Measurements from ENCODE around the gene LMOD1.

DNA sequence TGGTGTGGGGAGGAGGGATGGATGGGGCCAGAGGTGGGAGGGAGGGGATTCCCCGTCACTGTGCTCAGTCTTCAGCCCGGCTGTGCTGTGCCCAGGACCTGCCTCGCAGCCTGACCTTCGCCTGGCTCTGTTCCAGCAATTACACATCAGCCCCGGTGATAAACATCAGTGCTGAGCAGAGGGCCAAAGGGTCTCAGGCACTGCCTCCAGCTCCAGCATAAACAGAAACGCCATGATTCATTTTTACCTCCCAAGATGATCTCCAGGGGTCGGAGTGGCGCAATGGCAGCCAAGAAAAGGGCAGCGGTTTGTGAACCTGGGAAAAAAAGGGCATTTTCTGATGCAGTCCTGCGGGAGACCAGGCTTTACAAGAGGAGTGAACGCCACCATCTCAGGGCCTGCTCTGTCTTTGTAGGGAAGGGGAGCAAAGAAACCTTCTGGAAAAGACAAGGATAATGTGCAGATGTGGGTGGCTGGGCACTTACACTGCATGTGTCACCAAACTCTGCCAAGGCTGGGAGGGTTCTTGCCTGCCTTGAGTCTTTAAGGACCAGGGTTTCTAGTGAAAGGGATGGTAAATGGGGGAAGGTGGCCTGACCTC, 29.6 kb downstream of the LMOD1 start:
- TF ChIP-seq POLR2AphosphoS5 (IDR thresholded peaks at IDR 0.05) = peak; percentile 61
- TF ChIP-seq, protein P1, sequence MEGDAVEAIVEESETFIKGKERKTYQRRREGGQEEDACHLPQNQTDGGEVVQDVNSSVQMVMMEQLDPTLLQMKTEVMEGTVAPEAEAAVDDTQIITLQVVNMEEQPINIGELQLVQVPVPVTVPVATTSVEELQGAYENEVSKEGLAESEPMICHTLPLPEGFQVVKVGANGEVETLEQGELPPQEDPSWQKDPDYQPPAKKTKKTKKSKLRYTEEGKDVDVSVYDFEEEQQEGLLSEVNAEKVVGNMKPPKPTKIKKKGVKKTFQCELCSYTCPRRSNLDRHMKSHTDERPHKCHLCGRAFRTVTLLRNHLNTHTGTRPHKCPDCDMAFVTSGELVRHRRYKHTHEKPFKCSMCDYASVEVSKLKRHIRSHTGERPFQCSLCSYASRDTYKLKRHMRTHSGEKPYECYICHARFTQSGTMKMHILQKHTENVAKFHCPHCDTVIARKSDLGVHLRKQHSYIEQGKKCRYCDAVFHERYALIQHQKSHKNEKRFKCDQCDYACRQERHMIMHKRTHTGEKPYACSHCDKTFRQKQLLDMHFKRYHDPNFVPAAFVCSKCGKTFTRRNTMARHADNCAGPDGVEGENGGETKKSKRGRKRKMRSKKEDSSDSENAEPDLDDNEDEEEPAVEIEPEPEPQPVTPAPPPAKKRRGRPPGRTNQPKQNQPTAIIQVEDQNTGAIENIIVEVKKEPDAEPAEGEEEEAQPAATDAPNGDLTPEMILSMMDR (IDR thresholded peaks at IDR 0.05) = no peak
